OCI-LY3 (cell line): Measurements from ENCODE around the gene MYL9.

Source experiments
- CTCF ChIP-seq: fragments of 200-600, 300-600 bp; sonication (generic); IDR thresholded peaks from 2 replicates; pipeline ENCODE4 v1.5.1; 2014; ENCODE audit warnings: antibody characterized with exemption, low read length, low read depth
- EZH2phosphoT487 ChIP-seq: fragments of 200-600 bp; shearing (Covaris generic); IDR thresholded peaks from 2 replicates; pipeline ENCODE4 v1.6.1; 2018; ENCODE audit warnings: antibody characterized with exemption, mixed run types, low read depth

GRCh38 chr20:36550790-36551299 is 9.5 kb downstream of the MYL9 start:
- TF ChIP-seq CTCF (no peak), EZH2phosphoT487 (no peak)
